ENCODE results near the gene PDZRN3. TPM values are rescaled to one million over a fixed set of nuclear protein-coding genes. Genes with fewer than 3 reads are reported as not detected.

Gene PDZRN3
- total RNA-seq, 1 experiment from 2014 or later: 0.17 TPM

GRCh38 chr3:73575953-73576352 is 48.8 kb downstream of the PDZRN3 start:
- TF ChIP-seq EZH2phosphoT487 (IDR thresholded peaks at IDR 0.05; ENCODE audit: borderline replicate concordance) (no peak), CBX3 (IDR thresholded peaks at IDR 0.05; ENCODE audit: low read depth) (no peak), ATF3 (IDR thresholded peaks at IDR 0.05) (no peak), FOSL1 (IDR thresholded peaks at IDR 0.05; ENCODE audit: low read depth) (no peak), RAD21 (IDR thresholded peaks at IDR 0.05; ENCODE audit: low read depth) (no peak), ZFX (IDR thresholded peaks at IDR 0.05) (no peak), YY1 (IDR thresholded peaks at IDR 0.05; ENCODE audit: extremely low read depth, insufficient replicate concordance, low read depth, low read length) (no peak), REST (IDR thresholded peaks at IDR 0.05; ENCODE audit: low read depth) (no peak), SP1 (IDR thresholded peaks at IDR 0.05; ENCODE audit: low read depth) (no peak), MAX (IDR thresholded peaks at IDR 0.05) (no peak), CTCF (IDR thresholded peaks at IDR 0.05 in 2 of 3, conservative IDR thresholded peaks at IDR 0.05 in 1 of 3; ENCODE audit: borderline replicate concordance in 1 of 3, insufficient read depth in 1 of 3, low read depth in 2 of 3, low read length in 2 of 3) (no peak), EZH2 (IDR thresholded peaks at IDR 0.05) (no peak), EGR1 (IDR thresholded peaks at IDR 0.05; ENCODE audit: low read depth) (no peak), SRF (IDR thresholded peaks at IDR 0.05; ENCODE audit: low read depth) (no peak), SIN3A (IDR thresholded peaks at IDR 0.05; ENCODE audit: low read depth) (no peak), JUND (IDR thresholded peaks at IDR 0.05) (no peak), POLR2AphosphoS5 (IDR thresholded peaks at IDR 0.05; ENCODE audit: low read depth, low read length) (no peak), POLR2A (IDR thresholded peaks at IDR 0.05; ENCODE audit: borderline replicate concordance, extremely low read depth, insufficient read depth, insufficient read length) (no peak), ELF1 (IDR thresholded peaks at IDR 0.05; ENCODE audit: borderline replicate concordance, low read depth) (no peak), TCF7L2 (IDR thresholded peaks at IDR 0.05; ENCODE audit: borderline replicate concordance, extremely low read depth, insufficient read depth, insufficient read length) (no peak)
- H3K27me3 ChIP-seq (ENCODE audit: insufficient read depth, low read length): no peaks in the 10 kb centered on the region
- intact Hi-C loops (cut with micrococcal nuclease): no loop called here
- no peak overlapping the region for H3K4me3 ChIP-seq (replicated peaks in 1 of 2; ENCODE audit: low read depth in 1 of 2, low read length in 2 of 2)
- ATAC-seq: no peak
- no peaks in the 10 kb centered on the region for H3K36me3 ChIP-seq (ENCODE audit: control insufficient read depth in 1 of 2, insufficient read depth in 2 of 2, low read length in 2 of 2)
- no peak overlapping the region for H2AFZ ChIP-seq (ENCODE audit: low read depth, low read length, poor library complexity, severe bottlenecking)
- BruUV-seq (replicated peaks): no TSS peak
- CTCF ChIA-PET: no interaction called here
- no peaks in the 10 kb centered on the region for H3K4me1 ChIP-seq (ENCODE audit: control insufficient read depth in 1 of 2, insufficient read depth in 2 of 2, low read length in 2 of 2)
- H3K9ac ChIP-seq (ENCODE audit: low read length): no peak overlapping the region
- H3K9me3 ChIP-seq (ENCODE audit: control insufficient read depth in 1 of 2, insufficient read depth in 1 of 2, low read depth in 1 of 2, low read length in 2 of 2): no peaks in the 10 kb centered on the region
- POLR2A ChIA-PET: no interaction called here
- H4K20me1 ChIP-seq (ENCODE audit: insufficient read depth): no peaks in the 10 kb centered on the region
- no peak overlapping the region for H3K27ac ChIP-seq (ENCODE audit: low read depth, low read length)
- RAD21 ChIA-PET (ENCODE audit: low non-redundant PET in 1 of 2, low total read pairs in 2 of 2, uncharacterized antibody in 2 of 2, unreplicated experiment in 2 of 2): no interaction called here
- H3K9me2 ChIP-seq (ENCODE audit: insufficient read depth): no peaks in the 10 kb centered on the region
- H3K79me2 ChIP-seq (ENCODE audit: insufficient read depth, low read length): no peaks in the 10 kb centered on the region
- H3K4me2 ChIP-seq (ENCODE audit: low read length): no peak overlapping the region
- no peak for DNase-seq (ENCODE audit: low read depth, low spot score)

Measured in HCT116 (cell line).